GM11168 (cell line): ENCODE measurements around the gene PEPD.
"Not testable (repeated sequence)": the region's sequence is repeated elsewhere in the genome, so short reads cannot be mapped to it uniquely, and the experiment has no call there.

Experiments used
- in situ Hi-C: fragments of 300-500 bp; cut with MboI; formaldehyde crosslinking; loops from one replicate; pipeline ENCODE4 v1.12.0; 2022; ENCODE audit warnings: low sequenced_read_pairs; ENCODE audit not compliant: unreplicated experiment

PEPD gene

GRCh38 chr19:33499671-33500506 is 21.7 kb downstream of the PEPD start:
- in situ Hi-C loops: no loop called here

GRCh38 chr19:33499248-33499647 is 22.3 kb downstream of the PEPD start:
- in situ Hi-C loops: no loop called here

- in situ Hi-C loops: no loop called here
Observed at GRCh38 chr19:33498391-33499000, 23.1 kb downstream of the PEPD start.

GRCh38 chr19:33497778-33498175 is 23.8 kb downstream of the PEPD start:
- in situ Hi-C loops: no loop called here

GRCh38 chr19:33497131-33497777 is 24.3 kb downstream of the PEPD start:
- in situ Hi-C loops: no loop called here

DNA sequence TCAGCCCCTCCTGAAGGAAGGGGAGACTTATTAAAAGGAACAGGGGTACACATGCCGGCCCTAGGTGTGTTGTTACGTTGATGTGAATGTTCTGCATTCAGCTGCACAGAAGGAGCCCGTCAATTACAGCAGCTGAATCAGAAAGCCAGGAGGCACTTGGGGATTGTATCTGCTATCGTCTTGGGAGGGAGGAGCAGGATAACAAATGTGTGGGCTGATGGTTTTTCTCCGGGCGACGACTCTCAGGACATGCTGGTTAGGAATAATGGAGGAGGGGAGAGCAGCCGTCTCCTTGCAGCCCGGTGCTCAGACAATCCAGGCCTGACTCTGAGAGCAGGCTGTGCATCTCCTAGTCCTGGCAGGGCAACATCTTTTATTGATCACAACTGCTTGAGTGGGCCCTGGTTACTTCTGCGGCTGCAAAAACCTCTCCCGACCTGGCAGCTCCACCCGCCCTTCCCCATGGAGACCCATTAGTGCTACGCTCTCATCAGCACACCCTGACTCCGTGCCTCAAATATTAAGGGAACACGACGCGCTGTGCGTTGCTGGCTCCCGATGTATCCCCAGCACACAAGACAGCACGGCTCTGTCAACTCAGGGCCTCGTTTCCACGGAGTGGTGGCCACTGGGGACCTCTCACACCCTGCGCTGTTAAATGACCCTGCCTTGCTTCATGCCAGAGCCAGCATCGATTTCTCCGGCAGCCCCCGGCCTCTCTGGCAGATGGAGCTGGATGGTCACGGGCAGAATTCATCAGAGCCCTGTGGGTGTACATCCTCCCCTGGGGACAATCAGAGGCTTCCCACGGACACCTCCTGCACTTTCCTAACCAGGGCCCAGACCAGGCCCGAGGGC is 25.3 kb downstream of the PEPD start:
- in situ Hi-C loops: no loop called here

- in situ Hi-C loops: no loop called here
Observed at GRCh38 chr19:33493401-33494275, 28.0 kb downstream of the PEPD start.

- in situ Hi-C loops: no loop called here
Observed at GRCh38 chr19:33492951-33493350, 28.6 kb downstream of the PEPD start.

DNA sequence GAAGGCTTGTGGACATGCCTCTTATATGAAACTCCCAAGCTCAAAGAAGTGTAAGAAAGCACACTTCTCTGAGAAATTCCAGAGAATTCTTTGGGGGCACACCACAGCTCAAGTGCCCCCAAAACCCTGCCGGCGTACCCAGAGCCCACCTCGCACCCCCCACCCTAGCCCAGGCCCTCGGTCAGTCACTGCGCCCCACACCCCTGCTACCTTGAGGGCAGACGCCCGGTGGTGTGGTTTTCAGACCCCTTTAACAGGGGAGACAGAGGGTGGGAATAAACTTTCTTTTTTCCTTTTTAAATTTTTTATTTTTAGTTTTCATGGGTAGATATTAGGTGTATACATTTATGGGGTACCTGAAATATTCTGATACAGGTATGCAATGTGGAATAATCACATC is 29.5 kb downstream of the PEPD start:
- in situ Hi-C loops: no loop called here

GRCh38 chr19:33490596-33490995 is 31.0 kb downstream of the PEPD start:
- in situ Hi-C loops: not testable (repeated sequence)

DNA sequence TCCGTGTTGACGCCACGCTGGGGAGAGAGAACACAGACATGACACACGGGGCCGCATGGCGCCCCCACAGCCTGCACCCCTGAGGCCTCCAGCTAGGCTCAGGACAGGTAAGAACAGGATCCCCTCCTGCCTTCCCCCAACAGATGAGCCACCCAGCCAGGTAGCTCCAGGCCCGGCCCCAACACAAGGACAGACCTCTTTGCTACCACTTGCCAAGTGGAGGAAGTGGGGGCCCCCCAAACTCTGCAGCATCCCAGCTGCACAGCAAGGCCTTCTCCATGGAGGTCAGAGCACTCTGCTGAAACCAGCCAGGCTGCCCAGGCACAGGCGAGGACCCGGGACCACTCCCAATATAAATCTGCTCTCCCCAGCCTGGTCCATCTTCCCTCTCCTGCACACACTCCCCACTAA is 31.5 kb downstream of the PEPD start:
- in situ Hi-C loops: no loop called here

GRCh38 chr19:33488826-33489225 is 32.8 kb downstream of the PEPD start:
- in situ Hi-C loops: no loop called here

GRCh38 chr19:33487901-33488800 is 33.4 kb downstream of the PEPD start:
- in situ Hi-C loops: no loop called here

- in situ Hi-C loops: no loop called here
Observed at GRCh38 chr19:33486936-33487811, 34.4 kb downstream of the PEPD start.

- in situ Hi-C loops: no loop called here
Observed at GRCh38 chr19:33486407-33486806, 35.2 kb downstream of the PEPD start.

GRCh38 chr19:33484226-33484774 is 37.3 kb downstream of the PEPD start:
- in situ Hi-C loops: no loop called here

DNA sequence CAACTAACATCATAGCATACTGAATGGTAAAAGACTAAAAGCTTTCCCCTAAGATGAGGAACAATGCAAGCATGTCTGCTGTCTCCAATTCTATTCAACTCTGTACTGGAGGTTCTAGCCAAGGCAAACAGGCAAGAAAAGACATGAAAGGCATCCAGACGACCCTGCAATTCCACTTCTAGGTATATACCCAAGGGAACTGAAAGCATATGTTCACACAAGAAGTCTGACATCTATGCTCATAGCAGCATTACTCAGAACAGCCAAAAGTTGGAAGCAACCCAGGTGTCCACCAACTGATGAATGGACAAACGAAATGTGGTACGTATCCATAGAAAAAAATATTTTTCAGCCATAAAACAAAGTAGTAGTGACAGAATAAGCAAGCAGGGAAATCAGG is 39.1 kb downstream of the PEPD start:
- in situ Hi-C loops: no loop called here
